H1 (cell line): ENCODE data around the gene INHBA. TPM values are rescaled to one million over a fixed set of nuclear protein-coding genes. Genes with fewer than 3 reads are reported as not detected.

Source experiments
- BACH1 ChIP-seq: IDR thresholded peaks from 2 replicates; pipeline ENCODE4 v1.6.1; 2012; ENCODE audit warnings: low read length, improper control_type of control experiment
- KDM4A ChIP-seq: IDR thresholded peaks from one replicate; pipeline ENCODE4 v1.7.1; 2012; ENCODE audit warnings: low read depth, mild to moderate bottlenecking, moderate library complexity, low read length, inconsistent platforms; ENCODE audit not compliant: severe bottlenecking
- KDM5A ChIP-seq: fragments of 200-600 bp; IDR thresholded peaks from 2 replicates; pipeline ENCODE4 v1.7.1; 2012; ENCODE audit warnings: mild to moderate bottlenecking, low read length, inconsistent platforms, mixed read lengths
- NRF1 ChIP-seq: IDR thresholded peaks from 2 replicates; pipeline ENCODE4 v1.6.1; 2011; ENCODE audit warnings: mild to moderate bottlenecking, low read depth, low read length, improper control_type of control experiment
- SIRT6 ChIP-seq: IDR thresholded peaks from one replicate; pipeline ENCODE4 v1.7.1; 2012; ENCODE audit warnings: low read length, inconsistent platforms
- SIX5 ChIP-seq: IDR thresholded peaks from 2 replicates; pipeline ENCODE4 v1.6.1; 2011; ENCODE audit warnings: mild to moderate bottlenecking, low read depth, low read length
- polyA plus RNA-seq, 7 experiments: library from polyadenylated mRNA; depleted of rRNA in 3 of 7; stranded (reverse) in 5 of 7; unstranded in 2 of 7; fragments of >200 nt in 5 of 7; fragments of 200-250 nt in 2 of 7; gene quantifications; 1 replicate in 5 of 7; 2 replicates in 1 of 7; 4 replicates in 1 of 7; pipeline versions ENCODE4 v1.2.1 to v1.2.3, GENCODE V29; 2011 to 2013; ENCODE audit warnings: missing spikeins in 2 of 7, mixed read lengths in 2 of 7
- total RNA-seq: library from RNA; stranded (reverse); fragmentation: NEBNext Ultra II Directional; extraction: Animal tissue kit (Norgen Biotek cat#: 25700); gene quantifications from 2 replicates; pipeline ENCODE4 v1.2.1, GENCODE V29; 2021

INHBA gene
- total and polyA plus RNA-seq, 2 of the 8 experiments (the other 6 are each of a cell fraction or from before 2014, with no cell fraction given): 1.1 to 2.7 TPM

DNA sequence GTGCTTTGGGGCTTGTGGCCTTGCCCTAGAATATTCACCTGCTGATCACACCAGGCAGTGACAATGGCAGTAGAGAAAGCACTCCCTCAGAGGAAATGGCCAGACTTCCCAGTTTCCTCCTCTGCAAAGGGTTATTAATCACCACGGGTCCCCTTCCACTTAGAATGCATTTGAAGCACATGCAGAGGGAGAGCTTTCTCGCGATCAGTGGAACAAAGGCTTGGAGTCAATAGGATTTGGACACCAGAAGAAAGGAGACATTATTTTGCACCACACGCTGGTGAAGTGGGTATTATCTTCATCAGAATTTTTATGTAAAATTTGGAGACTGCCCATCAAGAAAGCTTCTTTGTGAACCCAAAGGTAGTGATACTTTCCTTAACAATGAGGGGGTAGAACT is 35.4 kb upstream of the INHBA start (continued):
- TF ChIP-seq KDM4A (no peak), KDM5A (no peak), NRF1 (no peak), SIX5 (no peak), SIRT6 (no peak), BACH1 (no peak)
